OCI-LY1 (cell line): Measurements from ENCODE around the gene PDCD6IP.

Source experiments
- CTCF ChIP-seq: fragments of 200-600 bp; sonication (generic), shearing (Covaris generic); IDR thresholded peaks from 2 replicates; pipeline ENCODE4 v1.5.1; 2017; ENCODE audit warnings: mild to moderate bottlenecking, antibody characterized with exemption, low read length, moderate library complexity, mixed read lengths
- EZH2 ChIP-seq: fragments of 200-600 bp; sonication (generic), shearing (Covaris generic); IDR thresholded peaks from 2 replicates; pipeline ENCODE4 v1.8.0; 2017; ENCODE audit warnings: borderline replicate concordance, mixed run types, mild to moderate bottlenecking, antibody characterized with exemption, low read length, moderate library complexity, mixed read lengths

GRCh38 chr3:33786565-33787327 is 11.7 kb upstream of the PDCD6IP start:
- TF ChIP-seq CTCF, result no peak
- no peak for TF ChIP-seq EZH2
